Osteocyte (in vitro differentiated cells): ENCODE measurements around the gene IGFBP4. TPM values are rescaled to one million over a fixed set of nuclear protein-coding genes. Genes with fewer than 3 reads are reported as not detected.

ENCODE experiments used
- DNase-seq: peaks from one replicate; pipeline ENCODE4 v3.0.0; 2021; ENCODE audit warnings: mixed read lengths; ENCODE audit not compliant: unreplicated experiment; ENCODE audit errors: extremely low spot score
- H3K27ac Mint-ChIP-seq: one replicate; pipeline ENCODE4 v1.8.0; 2021; ENCODE audit warnings: mild to moderate bottlenecking, mixed read lengths; ENCODE audit not compliant: unreplicated experiment
- H3K27me3 Mint-ChIP-seq: one replicate; pipeline ENCODE4 v1.8.0; 2021; ENCODE audit warnings: mixed read lengths; ENCODE audit not compliant: unreplicated experiment
- H3K36me3 Mint-ChIP-seq: one replicate; pipeline ENCODE4 v1.8.0; 2021; ENCODE audit warnings: mixed read lengths; ENCODE audit not compliant: unreplicated experiment
- H3K4me1 Mint-ChIP-seq: one replicate; pipeline ENCODE4 v1.8.0; 2021; ENCODE audit warnings: mixed read lengths; ENCODE audit not compliant: unreplicated experiment
- H3K4me3 Mint-ChIP-seq: one replicate; pipeline ENCODE4 v1.8.0; 2021; ENCODE audit warnings: mild to moderate bottlenecking, moderate library complexity, mixed read lengths; ENCODE audit not compliant: unreplicated experiment
- H3K9me3 Mint-ChIP-seq: one replicate; pipeline ENCODE4 v1.8.0; 2021; ENCODE audit warnings: mixed read lengths; ENCODE audit not compliant: unreplicated experiment
- total RNA-seq: library from RNA; stranded (reverse); gene quantifications from 2 replicates; pipeline ENCODE4 v1.2.1, GENCODE V29; 2021
- TF ChIP-seq, protein P1 (sequence below): fragments of 200-600 bp; sonication (generic); IDR thresholded peaks from 2 replicates; pipeline ENCODE4 v1.5.0; 2021; ENCODE audit warnings: antibody characterized with exemption, mild to moderate bottlenecking, moderate library complexity

Gene IGFBP4
- total RNA-seq, 1 donor from 2014 or later, result 2,074 TPM

DNA sequence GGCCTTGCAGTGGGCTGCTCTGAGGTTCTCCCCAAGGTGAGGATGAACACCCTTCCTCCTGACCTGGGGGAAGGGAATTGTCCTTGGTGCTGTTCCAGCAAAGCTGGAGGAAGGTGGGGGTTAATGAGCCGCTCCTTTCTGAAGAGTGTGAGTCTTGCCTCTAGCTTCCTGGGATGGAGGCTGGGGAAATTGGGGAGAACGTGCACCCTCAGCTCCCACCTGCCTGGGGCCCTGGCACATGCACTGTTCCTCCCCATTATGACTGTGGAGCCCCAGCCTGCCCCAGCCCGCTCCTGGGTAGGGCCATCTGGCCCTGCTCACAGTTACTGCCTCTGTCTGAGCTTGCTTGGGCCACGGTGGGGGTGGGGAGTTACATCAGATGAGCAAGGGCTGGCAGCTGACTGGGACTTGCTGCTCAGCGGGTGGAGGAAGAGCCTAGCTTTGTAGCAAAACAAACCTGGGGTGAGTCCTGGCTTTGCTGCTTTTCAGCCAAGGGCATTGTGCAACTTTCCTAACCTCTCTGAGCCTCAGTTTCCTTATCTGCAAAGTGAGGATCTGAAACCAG, 47.1 kb downstream of the IGFBP4 start:
- TF ChIP-seq, protein P1, sequence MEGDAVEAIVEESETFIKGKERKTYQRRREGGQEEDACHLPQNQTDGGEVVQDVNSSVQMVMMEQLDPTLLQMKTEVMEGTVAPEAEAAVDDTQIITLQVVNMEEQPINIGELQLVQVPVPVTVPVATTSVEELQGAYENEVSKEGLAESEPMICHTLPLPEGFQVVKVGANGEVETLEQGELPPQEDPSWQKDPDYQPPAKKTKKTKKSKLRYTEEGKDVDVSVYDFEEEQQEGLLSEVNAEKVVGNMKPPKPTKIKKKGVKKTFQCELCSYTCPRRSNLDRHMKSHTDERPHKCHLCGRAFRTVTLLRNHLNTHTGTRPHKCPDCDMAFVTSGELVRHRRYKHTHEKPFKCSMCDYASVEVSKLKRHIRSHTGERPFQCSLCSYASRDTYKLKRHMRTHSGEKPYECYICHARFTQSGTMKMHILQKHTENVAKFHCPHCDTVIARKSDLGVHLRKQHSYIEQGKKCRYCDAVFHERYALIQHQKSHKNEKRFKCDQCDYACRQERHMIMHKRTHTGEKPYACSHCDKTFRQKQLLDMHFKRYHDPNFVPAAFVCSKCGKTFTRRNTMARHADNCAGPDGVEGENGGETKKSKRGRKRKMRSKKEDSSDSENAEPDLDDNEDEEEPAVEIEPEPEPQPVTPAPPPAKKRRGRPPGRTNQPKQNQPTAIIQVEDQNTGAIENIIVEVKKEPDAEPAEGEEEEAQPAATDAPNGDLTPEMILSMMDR, result no peak
- Mint-ChIP-seq H3K27ac (peak overlapping the region; percentile 71), H3K4me3 (no peak overlapping the region), H3K36me3 (no peaks in the 10 kb centered on the region), H3K9me3 (no peaks in the 10 kb centered on the region), H3K27me3 (no peaks in the 10 kb centered on the region), H3K4me1 (peaks cover 59% of the 10 kb centered on the region)
- DNase-seq, result no peak

DNA sequence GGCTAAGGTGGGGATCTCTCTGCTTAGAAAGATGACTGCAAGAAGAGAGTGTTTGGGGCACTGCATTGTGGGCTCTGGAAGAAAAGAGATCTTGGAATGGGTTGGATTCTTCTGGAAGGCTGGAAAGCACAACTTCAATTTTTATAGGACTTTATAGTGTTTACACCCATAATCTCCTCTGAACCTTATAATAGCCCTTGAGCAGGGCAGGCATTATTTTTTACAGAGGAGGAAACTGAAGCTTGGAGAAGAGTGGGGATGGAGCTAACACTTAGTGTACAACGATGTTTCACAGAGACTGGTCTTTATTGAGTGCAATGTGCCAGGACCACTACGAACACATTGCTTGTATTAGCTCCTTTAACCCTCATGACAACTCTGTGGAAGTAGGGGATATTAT, 47.7 kb downstream of the IGFBP4 start:
- Mint-ChIP-seq H3K9me3 (no peaks in the 10 kb centered on the region), H3K4me1 (peaks cover 53% of the 10 kb centered on the region), H3K36me3 (no peaks in the 10 kb centered on the region), H3K4me3 (no peak overlapping the region), H3K27me3 (no peaks in the 10 kb centered on the region), H3K27ac (peak overlapping the region; percentile 71)
- TF ChIP-seq, protein P1, result no peak
- no peak for DNase-seq

DNA sequence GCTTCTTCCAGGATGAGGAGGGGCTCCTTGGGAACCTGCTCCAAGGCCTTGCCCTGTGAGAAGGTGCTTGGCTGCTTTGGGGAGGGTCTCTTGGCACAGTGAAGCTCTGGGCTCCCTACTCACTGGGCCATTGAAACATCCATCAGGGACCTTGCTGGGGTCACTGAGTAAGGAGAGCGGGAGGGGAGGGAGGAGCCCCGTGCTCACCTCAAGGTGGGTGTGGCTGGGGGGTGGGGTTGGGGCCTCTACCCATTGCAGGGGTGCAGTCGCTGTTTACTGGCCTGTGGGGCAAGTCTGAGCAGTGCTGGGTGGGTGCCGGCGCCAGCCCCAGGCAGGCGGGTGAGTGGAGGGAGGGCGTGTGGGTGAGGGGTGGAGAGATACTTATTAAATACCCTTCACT, 48.2 kb downstream of the IGFBP4 start:
- Mint-ChIP-seq H3K4me1 (peaks cover 48% of the 10 kb centered on the region), H3K27ac (no peak overlapping the region), H3K36me3 (no peaks in the 10 kb centered on the region), H3K9me3 (no peaks in the 10 kb centered on the region), H3K27me3 (no peaks in the 10 kb centered on the region), H3K4me3 (no peak overlapping the region)
- DNase-seq, result no peak
- TF ChIP-seq, protein P1, result no peak

DNA sequence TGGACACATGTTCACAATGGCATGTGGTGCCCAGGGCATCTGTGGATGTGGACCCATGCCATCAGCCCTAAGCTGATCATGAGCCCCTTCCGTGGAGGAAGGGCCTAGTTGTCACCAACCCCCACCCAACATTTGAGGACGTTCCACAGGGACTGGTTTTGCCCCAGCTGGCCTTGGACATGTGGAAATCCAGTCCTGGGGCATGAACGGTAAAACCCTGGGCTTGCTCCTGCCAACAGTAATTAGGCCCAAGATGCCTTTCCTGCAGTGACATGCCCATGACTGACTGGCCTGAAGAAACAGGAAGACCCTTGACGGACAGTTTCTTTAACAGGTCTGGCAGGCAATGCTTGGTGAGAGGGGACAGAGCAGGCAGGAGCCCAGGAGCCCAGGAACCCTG, 50.4 kb downstream of the IGFBP4 start:
- peaks cover 37% of the 10 kb centered on the region for H3K4me1 Mint-ChIP-seq
- H3K9me3 Mint-ChIP-seq, result no peaks in the 10 kb centered on the region
- no peak overlapping the region for H3K4me3 Mint-ChIP-seq
- no peak overlapping the region for H3K27ac Mint-ChIP-seq
- no peaks in the 10 kb centered on the region for H3K36me3 Mint-ChIP-seq
- no peaks in the 10 kb centered on the region for H3K27me3 Mint-ChIP-seq
- DNase-seq, result no peak
- TF ChIP-seq, protein P1, result no peak

DNA sequence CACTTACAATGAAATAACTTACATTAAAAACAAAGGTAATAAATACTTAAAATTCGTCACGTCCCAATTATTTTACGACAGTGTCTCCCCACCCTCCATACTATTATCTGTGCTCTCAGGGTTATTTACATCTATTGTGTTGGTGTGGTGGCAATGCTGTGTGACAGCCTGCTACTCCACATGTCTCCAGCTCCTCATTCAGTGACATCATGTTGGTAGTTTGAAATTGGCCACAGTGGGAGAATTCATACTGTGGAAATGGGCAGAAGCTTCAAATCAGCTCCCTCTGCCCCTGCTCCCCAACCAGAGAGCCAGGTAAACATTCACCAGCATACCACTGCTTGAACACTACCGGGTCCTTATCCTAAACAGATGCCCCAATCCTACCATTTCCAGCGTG, 51.9 kb downstream of the IGFBP4 start:
- Mint-ChIP-seq H3K4me3 (no peak overlapping the region), H3K4me1 (peaks cover 44% of the 10 kb centered on the region), H3K36me3 (no peaks in the 10 kb centered on the region), H3K27ac (no peak overlapping the region), H3K9me3 (no peaks in the 10 kb centered on the region), H3K27me3 (no peaks in the 10 kb centered on the region)
- TF ChIP-seq, protein P1, result no peak
- no peak for DNase-seq
